ENCODE data around the gene IFI35. TPM values are rescaled to one million over a fixed set of nuclear protein-coding genes. Genes with fewer than 3 reads are reported as not detected.

The IFI35 gene
- total and polyA plus RNA-seq, 2 of the 8 experiments (the other 6 are each of a cell fraction or from before 2014, with no cell fraction given), result 2.5 to 4.7 TPM

GRCh38 chr17:43010667-43011308 is 4.2 kb downstream of the IFI35 start:
- Histone ChIP-seq H2BK5ac (ENCODE audit: low read depth, low read length) (no peak overlapping the region), H3K27ac (ENCODE audit: low read depth, low read length) (no peak overlapping the region), H3K27me3 (replicated peaks in 1 of 4; ENCODE audit: control insufficient read depth in 3 of 4, extremely low read depth in 1 of 4, insufficient read depth in 3 of 4, low read length in 3 of 4) (no peaks in the 10 kb centered on the region), H3K4me1 (replicated peaks in 1 of 4; ENCODE audit: control insufficient read depth in 3 of 4, insufficient read depth in 4 of 4, low read length in 3 of 4) (peaks cover 3 to 7% (median 3%) of the 10 kb centered on the region in 4 experiments), H2BK12ac (ENCODE audit: low read depth, low read length) (no peak overlapping the region), H3K79me1 (ENCODE audit: low read depth, low read length) (0 out of 2 replicates have a peak, but pooled peaks cover 6% of the 10 kb centered on the region), H2BK20ac (ENCODE audit: low read length) (no peak overlapping the region), H3K79me2 (ENCODE audit: control insufficient read depth in 1 of 2, insufficient read depth in 2 of 2, low read length in 2 of 2) (no peaks in the 10 kb centered on the region), H3K56ac (replicated peaks; ENCODE audit: insufficient read length, low read depth, low read length) (no peak overlapping the region), H2AK5ac (ENCODE audit: low read depth, low read length) (no peak overlapping the region), H2BK15ac (ENCODE audit: low read length) (no peak overlapping the region), H3K14ac (ENCODE audit: insufficient read length) (no peak overlapping the region), H3K23me2 (ENCODE audit: low read depth, low read length) (no peaks in the 10 kb centered on the region; the same call in 1 of the 2 replicates), H4K91ac (replicated peaks; ENCODE audit: insufficient read length, low read length) (no peak overlapping the region), H3K9ac (replicated peaks in 1 of 4; ENCODE audit: extremely low read depth in 1 of 4, low read depth in 3 of 4, low read length in 3 of 4) (no peak overlapping the region), H3K4me2 (ENCODE audit: insufficient read depth in 1 of 2, low read depth in 2 of 2, low read length in 2 of 2) (no peak overlapping the region), H2AFZ (ENCODE audit: low read length) (no peak overlapping the region), H3K36me3 (ENCODE audit: control insufficient read depth in 2 of 4, insufficient read depth in 4 of 4, low read length in 3 of 4) (peaks cover 0 to 12% (median 0%) of the 10 kb centered on the region in 4 experiments; a peak in 4 of 8 replicates), H3K4me3 (ENCODE audit: extremely low read depth in 1 of 4, insufficient read depth in 2 of 4, low read depth in 3 of 4, low read length in 4 of 4) (no peak overlapping the region), H3K23ac (ENCODE audit: insufficient read length) (no peak overlapping the region), H3K18ac (ENCODE audit: extremely low read depth, low read length) (no peak overlapping the region), H3K9me3 (ENCODE audit: insufficient read depth in 2 of 2, low read depth in 1 of 2, low read length in 1 of 2) (no peaks in the 10 kb centered on the region), H2BK120ac (replicated peaks; ENCODE audit: low read depth, low read length) (no peak overlapping the region), H3K4ac (replicated peaks; ENCODE audit: insufficient read length, low read depth, low read length) (no peak overlapping the region), H4K5ac (ENCODE audit: insufficient read length, low read depth, low read length) (no peak overlapping the region), H4K20me1 (replicated peaks in 1 of 2; ENCODE audit: control insufficient read depth in 1 of 2, insufficient read depth in 2 of 2, low read length in 2 of 2) (peaks cover 2% of the 10 kb centered on the region in 2 experiments), H4K8ac (ENCODE audit: extremely low read depth, insufficient read depth, low read length) (no peak overlapping the region)
- FAIRE-seq (no peak), DNase-seq (ENCODE audit: low read depth in 1 of 2, low spot score in 2 of 2) (no peak)
- 96% methylated on average over 5 of the region's 5 CpGs; no CpG with 5 or more reads in 1 of the 2 experiments for WGBS, 2 experiments (ENCODE audit: extremely low coverage in 1 of 2, insufficient coverage in 1 of 2, insufficient read length in 1 of 2, insufficient replicate concordance in 2 of 2, low coverage in 1 of 2, low lambda C conversion rate in 2 of 2, missing lambda C conversion rate in 1 of 2)
- ChIA-PET POLR2A (ENCODE audit: partially characterized antibody) (interaction anchor here (0.7 to 7.5 kb wide), 5 partner anchors 9 to 305 kb away, joined by 3 to 104 read pairs (median 3); partner anchors contain the start of genes RPL27 and VAT1), CTCF (ENCODE audit: partially characterized antibody) (interaction anchor here (1.9 kb wide), 1 partner anchor 12 kb away, joined by 6 read pairs; the partner anchor contains the start of gene RPL27)
- TF ChIP-seq SIX5 (IDR thresholded peaks at IDR 0.05; ENCODE audit: low read depth, low read length) (no peak), KDM1A (IDR thresholded peaks at IDR 0.05; ENCODE audit: borderline replicate concordance, low read length) (no peak), FOSL1 (IDR thresholded peaks at IDR 0.05; ENCODE audit: insufficient read depth, low read depth, low read length) (no peak)

All from H1 (cell line).